ENCODE data around the gene CELSR2. TPM values are rescaled to one million over a fixed set of nuclear protein-coding genes. Genes with fewer than 3 reads are reported as not detected.
"Not testable (repeated sequence)": the region's sequence is repeated elsewhere in the genome, so short reads cannot be mapped to it uniquely, and the experiment has no call there.

CELSR2 gene
- total RNA-seq, 2 donors from 2014 or later: 4.2 to 6.1 TPM

GRCh38 chr1:109301874-109302273 is 52.5 kb downstream of the CELSR2 start:
- intact Hi-C loops (cut with DNase I): no loop called here
- Histone ChIP-seq H3K27me3 (no peaks in the 10 kb centered on the region), H3K4me1 (no peaks in the 10 kb centered on the region), H3K27ac (no peak overlapping the region), H3K36me3 (no peaks in the 10 kb centered on the region), H3K4me3 (no peak overlapping the region), H3K9me3 (no peaks in the 10 kb centered on the region), H3K9ac (ENCODE audit: low read depth in 2 of 2, low read length in 2 of 2) (no peak overlapping the region)
- no peak for TF ChIP-seq CTCF (IDR thresholded peaks at IDR 0.05)
- DNase-seq: no peak

DNA sequence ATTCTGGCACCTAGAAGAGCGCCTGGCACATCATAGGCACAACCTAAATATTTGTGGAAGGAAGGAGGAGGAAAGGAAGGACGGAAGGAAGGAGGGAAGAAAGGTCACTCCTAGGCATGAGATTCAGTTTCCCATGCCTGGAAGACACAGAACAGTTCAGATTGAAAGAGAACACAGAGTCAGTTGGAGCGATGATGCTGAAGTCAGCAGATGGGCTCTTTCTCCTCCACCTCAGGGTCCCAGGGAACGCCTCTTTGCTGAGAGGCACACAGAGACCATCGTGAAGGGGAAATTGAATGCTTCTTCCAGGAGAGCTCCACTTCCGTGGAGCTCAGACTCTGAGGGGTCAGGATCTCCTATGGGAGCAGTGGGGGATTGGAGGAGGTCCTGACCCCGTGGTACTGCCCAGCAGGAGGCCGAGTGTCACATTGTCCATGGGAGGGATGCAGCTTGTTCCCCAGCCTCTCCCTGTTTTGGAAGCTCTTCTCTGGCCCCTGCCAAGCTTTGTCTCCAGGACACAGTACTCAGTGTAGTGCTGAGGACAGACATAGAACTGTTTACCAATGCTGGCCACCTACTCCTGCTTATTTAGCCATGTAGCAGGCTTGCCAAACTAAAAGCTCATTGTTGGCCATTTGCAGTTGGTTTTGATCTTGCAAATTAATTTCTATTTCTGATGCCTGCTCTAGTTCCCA is 55.0 kb downstream of the CELSR2 start:
- Histone ChIP-seq H3K4me1 (no peaks in the 10 kb centered on the region), H3K9me3 (no peaks in the 10 kb centered on the region), H3K27ac (no peak overlapping the region), H3K27me3 (no peaks in the 10 kb centered on the region), H3K9ac (ENCODE audit: low read depth in 2 of 2, low read length in 2 of 2) (no peak overlapping the region), H3K4me3 (no peak overlapping the region), H3K36me3 (no peaks in the 10 kb centered on the region)
- DNase-seq: no peak
- intact Hi-C loops (cut with DNase I): no loop called here
- no peak for TF ChIP-seq CTCF (IDR thresholded peaks at IDR 0.05)

DNA sequence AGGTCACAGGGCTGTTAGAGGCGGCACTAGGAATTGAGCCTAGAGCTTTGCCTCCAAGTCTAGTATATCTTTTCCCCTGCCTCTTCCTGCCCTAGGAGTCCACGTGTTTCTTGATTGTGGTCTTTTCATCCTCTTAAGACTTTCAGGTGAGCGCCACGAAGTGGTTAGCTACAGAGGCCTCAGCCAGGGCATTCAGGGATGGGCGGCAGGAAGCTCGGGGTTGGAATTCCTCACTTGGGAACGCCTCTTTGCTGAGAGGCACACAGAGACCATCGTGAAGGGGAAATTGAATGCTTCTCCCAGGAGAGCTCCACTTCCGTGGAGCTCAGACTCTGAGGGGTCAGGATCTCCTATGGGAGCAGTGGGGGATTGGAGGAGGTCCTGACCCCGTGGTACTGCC is 56.7 kb downstream of the CELSR2 start:
- H3K36me3 ChIP-seq; H3K27me3 ChIP-seq; DNase-seq; H3K4me1 ChIP-seq; H3K9ac ChIP-seq (ENCODE audit: low read depth in 2 of 2, low read length in 2 of 2); intact Hi-C loops (cut with DNase I); H3K9me3 ChIP-seq; H3K4me3 ChIP-seq; H3K27ac ChIP-seq: not testable (repeated sequence)

GRCh38 chr1:109306832-109307273 is 57.5 kb downstream of the CELSR2 start, which contains the start of gene MYBPHL:
Gene MYBPHL, minus strand, starts transcription at chr1:109307011. Its CDS starts 20 bp downstream, at chr1:109306991.
- Histone ChIP-seq H3K36me3 (no peaks in the 10 kb centered on the region), H3K4me1 (no peaks in the 10 kb centered on the region), H3K9me3 (no peaks in the 10 kb centered on the region), H3K4me3 (no peak within 1 kb of the TSS), H3K9ac (ENCODE audit: low read depth in 2 of 2, low read length in 2 of 2) (no peak within 1 kb of the TSS), H3K27me3 (no peaks in the 10 kb centered on the region), H3K27ac (no peak within 1 kb of the TSS)
- DNase-seq: no peak
- no peak for TF ChIP-seq CTCF (IDR thresholded peaks at IDR 0.05)
- intact Hi-C loops (cut with DNase I): no loop called here

GRCh38 chr1:109307274-109308021 is 58.1 kb downstream of the CELSR2 start:
- intact Hi-C loops (cut with DNase I): no loop called here
- no peak overlapping the region for H3K9ac ChIP-seq (ENCODE audit: low read depth in 2 of 2, low read length in 2 of 2)
- H3K4me1 ChIP-seq: no peaks in the 10 kb centered on the region
- H3K27me3 ChIP-seq: no peaks in the 10 kb centered on the region
- no peak overlapping the region for H3K27ac ChIP-seq
- no peak for DNase-seq
- H3K36me3 ChIP-seq: no peaks in the 10 kb centered on the region
- H3K4me3 ChIP-seq: no peak overlapping the region
- no peaks in the 10 kb centered on the region for H3K9me3 ChIP-seq
- TF ChIP-seq CTCF (IDR thresholded peaks at IDR 0.05): no peak

GRCh38 chr1:109309347-109309746 is 60.0 kb downstream of the CELSR2 start:
- Histone ChIP-seq H3K9ac (ENCODE audit: low read depth in 2 of 2, low read length in 2 of 2) (no peak overlapping the region), H3K4me1 (no peaks in the 10 kb centered on the region), H3K4me3 (no peak overlapping the region), H3K36me3 (no peaks in the 10 kb centered on the region), H3K27me3 (no peaks in the 10 kb centered on the region), H3K9me3 (no peaks in the 10 kb centered on the region), H3K27ac (no peak overlapping the region)
- no peak for DNase-seq
- intact Hi-C loops (cut with DNase I): no loop called here
- TF ChIP-seq CTCF (IDR thresholded peaks at IDR 0.05): no peak

Measured in colonic mucosa (tissue), 4 donors.